Nephron progenitor cell (in vitro differentiated cells): ENCODE measurements around the gene LBP.
A peak's percentile ranks its signal among the peaks of the same experiment; 100 is the strongest.

Experiments
- DNase-seq: peaks from one replicate; pipeline ENCODE4 v3.0.0; 2021
- H3K27ac Mint-ChIP-seq: 2 replicates; pipeline ENCODE4 v1.8.0; 2021; ENCODE audit warnings: mild to moderate bottlenecking, moderate library complexity, mixed read lengths
- H3K27me3 Mint-ChIP-seq: 2 replicates; pipeline ENCODE4 v1.8.0; 2021; ENCODE audit warnings: mild to moderate bottlenecking, low read depth, mixed read lengths; ENCODE audit not compliant: poor library complexity
- H3K36me3 Mint-ChIP-seq: 2 replicates; pipeline ENCODE4 v1.8.0; 2021; ENCODE audit warnings: low read depth, mixed read lengths
- H3K4me1 Mint-ChIP-seq: 2 replicates; pipeline ENCODE4 v1.8.0; 2021; ENCODE audit warnings: mixed read lengths
- H3K4me3 Mint-ChIP-seq: 2 replicates; pipeline ENCODE4 v1.8.0; 2021; ENCODE audit warnings: mild to moderate bottlenecking, moderate library complexity, mixed read lengths
- H3K9me3 Mint-ChIP-seq: 2 replicates; pipeline ENCODE4 v1.8.0; 2021; ENCODE audit warnings: mild to moderate bottlenecking, moderate library complexity, mixed read lengths
- TF ChIP-seq, protein P1 (sequence below): fragments of 200-600 bp; sonication (generic); IDR thresholded peaks from 2 replicates; pipeline ENCODE4 v1.5.0; 2021; ENCODE audit warnings: antibody characterized with exemption

Gene LBP

DNA sequence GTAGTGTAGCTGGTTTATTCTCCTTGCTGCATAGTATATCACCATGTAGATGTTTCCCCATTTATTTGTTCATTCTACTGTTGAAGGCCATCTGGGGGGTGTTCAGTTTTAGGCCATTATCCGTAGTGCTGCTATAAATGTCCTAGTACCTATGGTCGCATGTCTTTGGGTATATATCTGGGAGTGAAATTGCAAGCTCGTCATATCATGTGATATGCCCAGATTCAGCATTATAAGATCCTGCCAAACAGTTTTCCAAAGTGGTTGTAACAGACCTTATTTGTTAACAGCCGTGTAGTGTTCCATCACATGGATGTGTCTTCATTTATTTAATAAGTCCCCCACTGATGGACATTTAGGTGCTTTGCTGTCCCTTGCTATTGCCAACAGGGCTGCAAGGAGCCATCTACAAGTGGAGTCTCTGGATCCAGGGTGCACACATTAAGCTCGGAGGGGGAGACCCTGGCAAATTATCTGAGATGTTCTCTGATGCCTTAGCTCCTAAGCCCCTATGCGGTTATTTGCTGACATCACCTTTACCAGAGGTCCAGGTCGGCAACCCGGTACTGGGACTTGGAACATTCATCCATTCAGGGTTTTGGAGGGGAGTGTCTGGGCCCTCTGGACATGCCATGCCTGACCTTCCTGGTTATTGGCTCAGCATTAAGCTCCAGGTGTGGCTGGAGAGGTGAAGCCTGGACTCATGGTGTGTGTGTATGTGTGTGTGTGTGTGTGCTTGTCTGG is 16.9 kb downstream of the LBP start:
- Mint-ChIP-seq H3K9me3 (no peaks in the 10 kb centered on the region), H3K27ac (no peak overlapping the region), H3K4me3 (no peak overlapping the region), H3K4me1 (peaks cover 5% of the 10 kb centered on the region), H3K27me3 (peaks cover 11% of the 10 kb centered on the region), H3K36me3 (no peaks in the 10 kb centered on the region)
- no peak for DNase-seq
- TF ChIP-seq, protein P1, sequence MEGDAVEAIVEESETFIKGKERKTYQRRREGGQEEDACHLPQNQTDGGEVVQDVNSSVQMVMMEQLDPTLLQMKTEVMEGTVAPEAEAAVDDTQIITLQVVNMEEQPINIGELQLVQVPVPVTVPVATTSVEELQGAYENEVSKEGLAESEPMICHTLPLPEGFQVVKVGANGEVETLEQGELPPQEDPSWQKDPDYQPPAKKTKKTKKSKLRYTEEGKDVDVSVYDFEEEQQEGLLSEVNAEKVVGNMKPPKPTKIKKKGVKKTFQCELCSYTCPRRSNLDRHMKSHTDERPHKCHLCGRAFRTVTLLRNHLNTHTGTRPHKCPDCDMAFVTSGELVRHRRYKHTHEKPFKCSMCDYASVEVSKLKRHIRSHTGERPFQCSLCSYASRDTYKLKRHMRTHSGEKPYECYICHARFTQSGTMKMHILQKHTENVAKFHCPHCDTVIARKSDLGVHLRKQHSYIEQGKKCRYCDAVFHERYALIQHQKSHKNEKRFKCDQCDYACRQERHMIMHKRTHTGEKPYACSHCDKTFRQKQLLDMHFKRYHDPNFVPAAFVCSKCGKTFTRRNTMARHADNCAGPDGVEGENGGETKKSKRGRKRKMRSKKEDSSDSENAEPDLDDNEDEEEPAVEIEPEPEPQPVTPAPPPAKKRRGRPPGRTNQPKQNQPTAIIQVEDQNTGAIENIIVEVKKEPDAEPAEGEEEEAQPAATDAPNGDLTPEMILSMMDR: no peak

DNA sequence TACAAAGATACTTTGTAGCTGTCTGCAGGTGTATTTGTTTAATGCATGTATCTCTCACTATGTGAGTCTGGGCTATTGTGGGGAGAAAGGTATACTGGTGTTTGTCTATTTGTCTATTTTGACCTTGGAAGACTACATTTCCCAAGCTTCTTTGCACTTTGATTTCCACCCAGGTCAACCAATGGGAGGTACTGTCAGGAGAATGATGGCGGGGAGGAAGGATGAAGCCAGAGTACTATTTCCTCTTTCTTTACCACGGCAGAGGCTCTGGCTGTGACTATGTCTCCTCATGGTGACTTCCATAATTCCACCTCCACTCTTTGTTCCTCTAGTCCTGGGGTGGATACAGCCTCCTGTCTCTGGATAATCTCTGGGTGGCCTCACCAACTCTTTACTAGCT is 23.1 kb downstream of the LBP start:
- no peaks in the 10 kb centered on the region for H3K36me3 Mint-ChIP-seq
- H3K4me1 Mint-ChIP-seq: no peaks in the 10 kb centered on the region
- DNase-seq: no peak
- H3K27ac Mint-ChIP-seq: no peak overlapping the region
- peak overlapping the region; percentile 35 for H3K4me3 Mint-ChIP-seq
- H3K9me3 Mint-ChIP-seq: no peaks in the 10 kb centered on the region
- TF ChIP-seq, protein P1: no peak
- H3K27me3 Mint-ChIP-seq: peaks cover 26% of the 10 kb centered on the region

DNA sequence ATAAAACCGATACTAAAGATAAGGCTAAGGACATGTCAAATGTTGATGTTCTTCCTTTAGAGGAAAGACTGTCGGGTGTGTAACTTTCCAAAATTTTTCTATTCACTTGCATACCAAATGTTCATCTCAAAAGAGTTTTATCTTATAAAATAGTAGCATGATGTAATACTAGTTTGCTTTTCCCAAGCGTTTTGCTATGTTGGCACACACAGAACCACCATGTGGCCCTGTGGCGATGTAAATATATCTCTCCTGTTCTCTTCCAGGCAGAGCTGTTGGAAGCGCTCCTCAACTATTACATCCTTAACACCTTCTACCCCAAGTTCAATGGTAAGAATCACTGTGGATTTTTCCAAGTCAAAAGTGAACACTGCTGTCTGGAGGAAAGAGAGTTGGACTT is 26.5 kb downstream of the LBP start:
- H3K27ac Mint-ChIP-seq: no peak overlapping the region
- H3K4me1 Mint-ChIP-seq: no peaks in the 10 kb centered on the region
- H3K27me3 Mint-ChIP-seq: peaks cover 31% of the 10 kb centered on the region
- DNase-seq: no peak
- no peaks in the 10 kb centered on the region for H3K36me3 Mint-ChIP-seq
- TF ChIP-seq, protein P1: no peak
- H3K4me3 Mint-ChIP-seq: no peak overlapping the region
- H3K9me3 Mint-ChIP-seq: peaks cover 5% of the 10 kb centered on the region

DNA sequence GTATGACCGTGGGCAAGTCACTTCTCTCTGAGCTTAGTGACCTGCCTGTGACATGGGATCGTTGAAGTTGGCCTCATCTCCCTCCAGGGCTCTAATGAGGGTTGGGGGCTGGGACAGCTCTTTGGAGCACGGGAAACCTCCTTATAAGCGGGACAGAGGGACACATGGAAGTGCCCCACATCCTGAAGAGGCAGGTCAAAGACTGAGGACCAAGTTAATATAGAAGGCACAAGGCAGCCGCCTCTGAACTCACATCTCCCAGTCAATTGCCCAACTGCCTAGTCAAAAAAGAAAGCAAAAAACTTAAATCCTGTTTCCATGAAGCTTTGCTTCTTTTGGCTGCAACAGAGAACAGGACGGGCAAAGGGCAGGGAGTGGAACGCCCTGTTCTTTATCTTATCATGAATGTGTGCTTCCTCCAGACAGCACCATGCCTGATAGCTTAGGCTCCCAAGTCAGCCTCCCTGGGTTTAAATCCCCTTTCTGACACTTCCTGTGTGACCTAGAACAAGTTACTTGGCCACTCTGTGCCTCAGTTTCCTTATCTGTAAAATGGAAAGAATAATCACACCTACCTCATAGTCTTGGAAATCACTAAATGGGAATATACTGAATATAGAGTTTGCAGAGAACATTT is 27.1 kb downstream of the LBP start:
- TF ChIP-seq, protein P1: no peak
- no peaks in the 10 kb centered on the region for H3K4me1 Mint-ChIP-seq
- peaks cover 7% of the 10 kb centered on the region for H3K9me3 Mint-ChIP-seq
- H3K27ac Mint-ChIP-seq: no peak overlapping the region
- H3K36me3 Mint-ChIP-seq: no peaks in the 10 kb centered on the region
- DNase-seq: no peak
- H3K27me3 Mint-ChIP-seq: peaks cover 31% of the 10 kb centered on the region
- H3K4me3 Mint-ChIP-seq: no peak overlapping the region

DNA sequence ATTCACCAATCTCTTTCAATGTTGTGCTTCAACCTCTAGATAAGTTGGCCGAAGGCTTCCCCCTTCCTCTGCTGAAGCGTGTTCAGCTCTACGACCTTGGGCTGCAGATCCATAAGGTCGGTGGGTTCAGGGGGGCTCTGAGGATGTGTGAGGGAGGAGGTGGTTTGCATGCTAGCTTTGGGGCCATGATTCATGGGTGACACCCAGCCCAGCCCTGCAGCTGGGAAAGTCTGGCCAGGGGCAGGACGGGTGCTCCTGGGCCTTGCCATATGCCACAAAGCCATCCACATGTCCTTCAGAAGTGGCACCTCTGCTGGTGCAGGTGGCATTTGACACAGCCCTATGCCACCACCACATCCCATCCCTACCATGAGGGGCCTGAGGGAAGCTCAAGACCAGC is 27.6 kb downstream of the LBP start:
- H3K9me3 Mint-ChIP-seq: peaks cover 7% of the 10 kb centered on the region
- TF ChIP-seq, protein P1: no peak
- no peak overlapping the region for H3K27ac Mint-ChIP-seq
- H3K4me1 Mint-ChIP-seq: no peaks in the 10 kb centered on the region
- H3K27me3 Mint-ChIP-seq: peaks cover 31% of the 10 kb centered on the region
- H3K36me3 Mint-ChIP-seq: no peaks in the 10 kb centered on the region
- no peak overlapping the region for H3K4me3 Mint-ChIP-seq
- no peak for DNase-seq
